ENCODE data around the gene BUD23.
"Not testable (repeated sequence)": the region's sequence is repeated elsewhere in the genome, so short reads cannot be mapped to it uniquely, and the experiment has no call there.

The BUD23 gene

GRCh38 chr7:73701357-73701995 is 18.1 kb downstream of the BUD23 start:
- DNase-seq: peak; percentile 21 to 22

- no peak for DNase-seq
Measured at GRCh38 chr7:73702226-73702625, 18.8 kb downstream of the BUD23 start.

DNA sequence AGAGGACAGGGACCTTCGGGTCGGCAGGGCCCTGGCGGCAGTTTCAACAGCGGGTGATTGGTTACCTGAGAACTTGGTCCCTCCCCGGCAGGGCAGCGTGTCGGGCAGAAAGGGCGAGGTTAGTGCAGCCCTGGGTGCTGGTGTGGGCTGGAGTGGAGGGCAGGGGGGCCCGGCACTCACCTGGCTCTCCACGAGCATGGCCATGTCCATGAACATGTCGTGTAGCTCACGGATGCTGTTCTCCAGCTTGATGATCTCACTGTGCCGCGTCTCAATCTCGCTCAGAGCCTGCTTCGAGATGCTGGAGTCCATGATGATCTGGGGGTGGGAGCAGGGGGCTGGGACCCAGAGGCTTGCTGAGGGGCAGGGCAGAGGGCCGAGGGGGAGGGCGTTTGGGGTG is 19.3 kb downstream of the BUD23 start:
- no peak for DNase-seq

DNA sequence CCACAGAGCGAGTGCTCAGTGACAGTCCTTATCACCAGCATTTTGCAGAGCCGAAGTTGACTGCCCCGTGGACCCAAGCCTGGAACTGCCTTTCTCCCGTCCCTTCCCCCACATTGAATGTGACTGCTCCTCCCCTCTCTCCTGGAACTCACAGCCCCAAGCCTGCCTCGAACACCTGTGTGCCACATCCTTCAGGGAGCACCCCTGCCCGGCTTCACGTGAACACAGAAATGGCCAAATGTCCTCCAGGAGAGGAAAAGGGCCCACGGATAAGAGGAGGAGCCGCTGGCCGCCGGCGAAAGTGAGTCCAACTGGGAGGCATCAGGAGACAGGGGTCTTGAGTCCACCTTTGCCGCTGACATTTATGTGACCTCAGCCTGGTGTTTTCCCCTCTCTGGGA is 19.8 kb downstream of the BUD23 start:
- no peak for DNase-seq

- no peak for DNase-seq
Measured at GRCh38 chr7:73703757-73704639, 20.6 kb downstream of the BUD23 start.

DNA sequence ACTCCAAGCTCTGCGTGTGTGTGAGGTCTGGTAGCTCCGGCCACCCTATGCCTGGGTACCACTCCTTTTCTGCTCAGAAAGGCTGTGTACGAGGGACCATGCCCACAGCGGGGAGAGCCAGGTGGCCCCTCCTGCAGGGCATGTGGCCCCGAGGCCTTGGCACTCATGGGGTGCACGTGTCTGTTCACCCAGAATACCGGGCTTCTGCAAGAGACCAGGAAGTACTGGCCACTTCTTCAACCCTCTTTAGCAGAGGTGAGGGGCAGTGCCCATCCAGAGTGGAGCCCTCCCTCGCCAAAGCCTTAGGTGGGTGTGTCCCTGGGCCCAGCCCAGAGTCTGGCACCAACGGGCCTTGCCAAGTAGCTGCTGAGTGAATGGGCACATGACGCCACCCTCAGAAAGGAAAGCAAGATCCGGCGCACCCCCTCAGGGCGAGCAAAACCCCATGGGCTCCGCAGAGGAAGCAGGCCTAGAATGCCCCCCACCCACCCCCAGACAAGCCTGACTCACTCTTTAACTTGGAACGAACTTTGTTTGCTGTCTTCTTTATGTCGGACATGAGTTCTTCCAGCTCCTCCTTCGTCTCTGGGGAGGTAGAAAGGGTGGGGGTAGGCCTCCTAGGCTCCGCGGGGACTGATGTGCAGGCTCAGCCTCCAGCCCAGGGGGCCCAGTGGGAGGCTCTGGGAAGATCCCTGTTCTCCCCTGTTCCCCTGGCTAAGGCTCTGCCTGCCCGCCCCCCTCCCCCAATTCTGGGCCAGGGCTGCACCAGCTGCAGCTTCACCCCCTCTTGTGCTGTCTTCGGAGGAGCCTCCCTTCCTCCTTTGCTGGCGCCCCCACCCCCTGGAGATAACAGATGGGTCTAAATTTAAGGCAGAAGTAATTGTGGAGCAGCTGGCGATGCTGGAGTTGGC is 21.5 kb downstream of the BUD23 start:
- no peak for DNase-seq

GRCh38 chr7:73705551-73705920 is 22.1 kb downstream of the BUD23 start:
- no peak for DNase-seq

- DNase-seq: no peak
Measured at GRCh38 chr7:73706126-73707044, 23.0 kb downstream of the BUD23 start.

- no peak for DNase-seq
Measured at GRCh38 chr7:73707045-73707631, 23.7 kb downstream of the BUD23 start.

DNA sequence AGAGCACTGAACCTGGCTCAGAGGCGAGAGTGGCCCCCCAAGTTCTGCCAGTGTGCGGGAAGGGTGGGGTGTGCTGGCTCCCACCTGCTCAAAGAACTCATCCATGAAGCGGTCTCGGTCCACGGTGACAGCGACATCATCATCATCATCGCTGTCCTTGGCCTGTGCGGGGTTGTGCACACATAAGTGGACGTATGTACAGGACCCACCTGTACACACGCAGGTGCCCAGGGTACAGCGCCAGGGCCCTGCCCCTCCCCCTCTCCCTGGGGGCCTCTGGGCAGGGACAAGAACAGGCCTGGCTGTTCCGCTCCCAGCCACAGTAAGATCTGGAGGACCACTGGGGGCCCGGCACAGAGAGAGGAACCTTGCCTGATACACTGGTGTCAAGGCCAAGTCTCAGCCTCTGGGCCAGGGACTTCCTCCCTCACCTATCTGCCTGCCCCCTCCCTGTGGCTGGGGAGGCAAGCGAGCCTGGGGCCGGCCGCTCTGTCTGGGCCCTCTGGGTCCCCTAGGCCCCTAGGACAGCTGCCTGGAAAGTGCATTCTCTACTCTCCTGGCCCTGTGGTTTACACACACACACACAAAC is 25.7 kb downstream of the BUD23 start:
- DNase-seq: no peak

DNA sequence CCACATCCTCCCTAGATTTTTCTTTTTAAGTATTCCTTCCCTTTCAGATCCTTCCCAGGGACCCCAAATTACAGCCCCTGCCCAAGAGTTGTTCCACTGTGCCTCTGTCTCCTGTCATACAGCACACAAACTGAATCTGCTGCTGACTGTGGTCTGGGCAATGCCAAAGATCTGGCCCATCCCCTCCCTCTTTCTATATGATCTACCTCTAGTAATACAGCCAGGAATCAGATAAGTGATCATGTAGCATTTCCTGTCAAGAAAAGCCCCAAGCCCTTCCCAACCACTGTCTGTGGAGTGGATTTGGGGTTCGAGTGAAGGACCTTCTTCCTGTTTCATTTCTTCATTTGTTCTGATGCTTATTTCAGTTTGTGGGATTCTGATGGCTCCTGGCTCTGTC is 29.4 kb downstream of the BUD23 start:
- DNase-seq: no peak

DNA sequence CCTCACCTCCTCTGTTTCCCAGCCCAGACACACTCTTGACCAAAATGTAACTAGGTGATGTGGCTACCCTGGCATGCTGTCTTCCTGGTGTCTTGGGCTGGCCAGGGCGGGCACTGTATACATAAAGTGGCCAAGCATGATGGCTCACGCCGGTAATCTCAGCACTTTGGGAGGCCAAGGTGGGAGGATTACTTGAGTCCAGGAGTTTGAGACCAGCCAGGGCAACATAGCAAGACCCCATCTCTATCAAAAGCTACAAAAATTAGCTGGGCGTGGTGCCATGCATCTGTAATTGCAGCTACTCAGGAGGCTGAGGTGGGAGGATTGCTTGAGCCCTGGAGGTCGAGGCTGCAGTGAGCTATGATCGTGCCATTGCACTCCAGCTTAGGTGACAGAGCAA is 29.9 kb downstream of the BUD23 start:
- not testable (repeated sequence) for DNase-seq

DNA sequence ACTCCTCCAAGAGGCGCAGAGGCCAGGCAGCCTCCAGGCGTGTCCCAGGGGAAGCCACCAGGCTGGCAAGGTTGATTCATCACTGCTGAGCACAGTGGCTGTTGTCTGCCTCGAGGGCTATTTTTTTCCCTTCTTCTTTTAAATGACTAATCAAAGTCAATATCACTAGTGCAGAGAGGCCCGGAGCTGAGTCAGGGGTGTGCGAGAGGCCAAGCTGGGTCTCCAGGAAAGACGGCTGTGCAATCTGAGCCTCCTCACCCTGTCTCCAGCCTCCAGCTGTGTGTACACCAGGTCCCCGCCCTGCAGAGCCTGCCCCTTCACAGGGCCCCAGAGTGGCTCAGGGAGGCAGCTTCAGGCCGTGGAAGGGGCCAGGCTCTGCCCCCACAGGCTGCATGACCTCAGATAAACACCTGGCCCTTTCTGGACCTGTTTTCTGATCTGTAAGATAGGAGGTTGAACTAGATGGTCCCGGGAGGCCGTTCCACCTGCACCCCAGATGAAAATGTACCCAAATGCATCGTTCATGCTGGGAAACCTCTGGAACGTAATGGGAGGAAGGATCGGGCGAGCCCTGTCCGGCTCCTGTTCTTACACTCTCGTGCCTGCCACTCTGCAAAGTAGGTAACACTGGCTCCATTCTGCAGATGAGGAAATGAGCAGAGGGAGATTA is 32.4 kb downstream of the BUD23 start:
- no peak for DNase-seq

GRCh38 chr7:73716318-73716890 is 33.0 kb downstream of the BUD23 start:
- no peak for DNase-seq

DNA sequence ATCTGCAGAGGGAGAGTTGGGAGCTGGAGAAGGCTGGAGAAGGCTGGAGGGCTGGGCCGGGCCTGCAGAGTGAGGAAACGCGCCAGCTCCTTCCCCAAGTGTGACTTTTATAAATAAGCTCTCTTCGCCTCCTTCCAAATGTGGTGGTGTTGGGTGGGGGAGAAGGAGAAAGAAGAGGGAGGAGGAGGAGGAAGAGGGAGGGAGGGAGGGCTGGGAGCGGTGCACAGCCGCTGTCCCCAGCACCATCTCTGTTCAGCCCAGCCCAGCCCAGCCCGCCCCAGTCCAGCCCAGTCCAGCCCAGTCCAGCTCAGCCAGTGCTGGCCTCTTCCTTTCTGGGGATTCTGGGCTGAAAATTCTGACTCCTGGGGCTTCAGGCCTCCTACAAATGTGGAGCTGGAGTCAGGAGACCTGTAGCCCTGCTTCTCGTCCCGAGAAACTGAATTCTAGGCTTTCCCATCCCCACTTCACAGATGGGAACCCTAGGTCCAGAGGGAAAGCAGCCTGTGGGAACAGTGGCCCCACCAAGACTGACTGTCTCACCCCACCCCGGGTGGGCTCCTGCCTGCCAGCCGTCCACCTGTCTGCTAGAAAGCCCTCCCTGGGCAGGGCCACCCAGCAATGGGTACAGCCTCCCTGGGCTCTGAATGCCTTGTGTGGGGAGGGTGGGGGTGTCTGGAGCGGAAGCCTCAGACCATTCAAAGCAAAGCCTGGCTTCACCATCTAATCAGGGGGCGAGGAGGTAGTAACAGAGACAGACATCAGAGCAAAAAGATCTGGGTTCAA is 33.8 kb downstream of the BUD23 start:
- no peak for DNase-seq

DNA sequence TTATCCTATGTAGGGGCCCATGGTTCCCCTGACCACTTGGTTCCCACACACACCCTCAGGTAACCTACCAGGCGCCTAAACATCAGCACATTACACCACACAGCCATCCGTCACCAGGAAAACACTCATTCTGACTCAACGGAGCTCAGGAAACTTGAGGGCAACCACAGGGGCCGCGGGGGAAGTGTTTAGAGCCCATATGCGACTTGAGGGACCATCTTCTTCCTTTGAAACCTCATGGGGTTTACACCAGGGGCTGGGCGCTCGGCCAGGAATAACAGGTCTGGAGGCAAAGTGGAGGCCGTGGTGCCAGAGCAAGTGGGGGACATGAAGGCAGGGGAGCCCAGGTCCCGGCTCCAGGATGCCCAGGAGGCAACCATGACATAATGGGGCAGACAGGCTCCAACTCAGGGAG is 34.6 kb downstream of the BUD23 start:
- DNase-seq: peak; percentile 88 to 93

GRCh38 chr7:73718438-73718881 is 35.1 kb downstream of the BUD23 start:
- no peak for DNase-seq

GRCh38 chr7:73718905-73719805 is 35.8 kb downstream of the BUD23 start, which contains the start of gene STX1A:
Gene STX1A (minus strand): TSS chr7:73719669. CDS start chr7:73719631, 38 bp downstream.
- no peak for DNase-seq

Measured in AML-193 (cell line).